HG02884 (cell line): ENCODE measurements around the gene JAKMIP1.

Source experiments
- ATAC-seq: cut with Tn5 transposase; IDR thresholded peaks from one replicate; pipeline ENCODE4 v1.9.1; 2021; ENCODE audit warnings: mild to moderate bottlenecking, moderate library complexity; ENCODE audit not compliant: unreplicated experiment

JAKMIP1 gene

GRCh38 chr4:5976431-5976830 is 223.9 kb downstream of the JAKMIP1 start:
- no peak for ATAC-seq
